HepG2 (cell line): ENCODE data around the gene CDH23. TPM values are rescaled to one million over a fixed set of nuclear protein-coding genes. Genes with fewer than 3 reads are reported as not detected.

Experiments used
- ATAC-seq: fragments of 200-7000 bp; cut with Tn5 transposase; 3 replicates; pipeline ENCODE4 v1.9.1; 2020; ENCODE audit warnings: mild to moderate bottlenecking, moderate library complexity
- BruUV-seq: library from RNA; stranded (reverse); fragments of 400-500 nt; replicated peaks from 2 replicates; lab custom pipeline; 2021; lab: Mats Ljungman, UMichigan
- CTCF ChIA-PET: fragments of 300-600 bp; formaldehyde crosslinking; extraction: SDS; loops from one replicate; lab custom pipeline; 2021; ENCODE audit warnings: low total read pairs, inconsistent platforms, low intra/inter-chr PET ratio; lab: Yijun Ruan, JAX
- POLR2A ChIA-PET: fragments of 350-600 bp; sonication (Branson Sonifier 250); formaldehyde crosslinking; loops from one replicate; lab custom pipeline; 2020; ENCODE audit warnings: antibody characterized with exemption, inconsistent platforms; lab: Yijun Ruan, JAX
- DNase-seq: peaks from one replicate; pipeline ENCODE4 v3.0.0-alpha.2; 2015; ENCODE audit warnings: low spot score
- FAIRE-seq: peaks from 3 replicates; lab custom pipeline; 2011; peaks lifted over from hg19 to GRCh38; lab: Jason Lieb, UNC
- H2AFZ ChIP-seq: one replicate; pipeline ENCODE4 v1.6.1; 2011; ENCODE audit warnings: low read length, inconsistent platforms
- H3K27ac ChIP-seq: fragments of 300-600 bp; 3 replicates; pipeline ENCODE4 v1.8.0; 2011; ENCODE audit warnings: mixed run types, mild to moderate bottlenecking, mixed read lengths, low read length, inconsistent platforms; ENCODE audit not compliant: insufficient read depth; ENCODE audit errors: extremely low read length
- H3K27me3 ChIP-seq, 2 experiments: fragments of 200-600 bp in 1 of 2; 2 replicates in 1 of 2; 3 replicates in 1 of 2; pipeline versions ENCODE4 v1.6.0 to v1.8.0; 2011; ENCODE audit warnings: low read length in 2 of 2, mild to moderate bottlenecking in 2 of 2, moderate library complexity in 2 of 2, inconsistent platforms in 1 of 2; ENCODE audit not compliant: insufficient read depth in 2 of 2, control insufficient read depth in 1 of 2
- H3K36me3 ChIP-seq, 2 experiments: fragments of 200-600 bp in 1 of 2; replicated peaks in 1 of 2; 2 replicates in 1 of 2; 3 replicates in 1 of 2; pipeline versions ENCODE4 v1.5.1 to v1.8.0; 2011; ENCODE audit warnings: low read length in 2 of 2, inconsistent platforms in 1 of 2; ENCODE audit not compliant: insufficient read depth in 2 of 2, control insufficient read depth in 1 of 2
- H3K4me1 ChIP-seq: 2 replicates; pipeline ENCODE4 v1.5.1; 2012; ENCODE audit warnings: low read length, inconsistent platforms; ENCODE audit not compliant: insufficient read depth
- H3K4me2 ChIP-seq: 2 replicates; pipeline ENCODE4 v1.6.0; 2011; ENCODE audit warnings: low read depth, low read length, inconsistent platforms
- H3K4me3 ChIP-seq, 3 experiments: fragments of 200-600 bp in 1 of 3; sonication (generic), shearing (Covaris generic) in 1 of 3; replicated peaks in 1 of 3; 2 replicates each; pipeline ENCODE4 v1.5.1; 2011 to 2016; ENCODE audit warnings: low read length in 3 of 3, inconsistent platforms in 2 of 3, low read depth in 2 of 3, mild to moderate bottlenecking in 2 of 3, control low read depth in 1 of 3, mixed read lengths in 1 of 3; ENCODE audit not compliant: insufficient read depth in 1 of 3
- H3K79me2 ChIP-seq: one replicate; pipeline ENCODE4 v1.6.1; 2011; ENCODE audit warnings: low read length, inconsistent platforms; ENCODE audit not compliant: insufficient read depth
- H3K9ac ChIP-seq: 2 replicates; pipeline ENCODE4 v1.6.0; 2011; ENCODE audit warnings: mild to moderate bottlenecking, low read depth, low read length, inconsistent platforms; ENCODE audit not compliant: insufficient read depth
- H3K9me3 ChIP-seq: 2 replicates; pipeline ENCODE4 v1.5.1; 2012; ENCODE audit warnings: mild to moderate bottlenecking, low read length
- H4K20me1 ChIP-seq: 2 replicates; pipeline ENCODE4 v1.6.0; 2011; ENCODE audit warnings: inconsistent platforms, mild to moderate bottlenecking, low read length, moderate library complexity; ENCODE audit not compliant: insufficient read depth
- FIP1L1 ChIP-seq: fragments of 200-400 bp; formaldehyde crosslinking; IDR thresholded peaks from 2 replicates; pipeline ENCODE4 v1.6.1; 2018; ENCODE audit warnings: low read depth, mild to moderate bottlenecking, low read length, moderate library complexity, borderline replicate concordance; ENCODE audit not compliant: insufficient read depth
- GLI4 ChIP-seq: sonication (generic); formaldehyde crosslinking; IDR thresholded peaks from 2 replicates; pipeline ENCODE4 v1.5.1; 2020; ENCODE audit warnings: missing genetic modification reagents, mild to moderate bottlenecking, moderate library complexity, borderline replicate concordance
- HHEX ChIP-seq: IDR thresholded peaks from 2 replicates; pipeline ENCODE4 v1.6.1; 2016; ENCODE audit warnings: control low read depth
- KLF12 ChIP-seq: sonication (generic); formaldehyde crosslinking; IDR thresholded peaks from 2 replicates; pipeline ENCODE4 v1.4.0; 2020; ENCODE audit warnings: missing genetic modification reagents, borderline replicate concordance
- MBNL3 ChIP-seq: fragments of 250-450 bp; sonication (Bioruptor Pico); conservative IDR thresholded peaks from 2 replicates; pipeline ENCODE4 v1.8.0; 2022; ENCODE audit warnings: mild to moderate bottlenecking, inconsistent platforms
- SKI ChIP-seq: fragments of 450-650 bp; IDR thresholded peaks from one replicate; pipeline ENCODE4 v1.6.1; 2018; ENCODE audit warnings: mild to moderate bottlenecking; ENCODE audit not compliant: partially characterized antibody
- YEATS2 ChIP-seq: sonication (generic); formaldehyde crosslinking; IDR thresholded peaks from 2 replicates; pipeline ENCODE4 v1.4.0; 2020; ENCODE audit warnings: missing genetic modification reagents, borderline replicate concordance
- ZBTB20 ChIP-seq: sonication (generic); formaldehyde crosslinking; IDR thresholded peaks from 2 replicates; pipeline ENCODE4 v1.8.1; 2023; ENCODE audit warnings: missing genetic modification reagents, low read depth, mild to moderate bottlenecking, borderline replicate concordance
- ZNF7 ChIP-seq: IDR thresholded peaks from 2 replicates; pipeline ENCODE4 v1.6.1; 2016; ENCODE audit warnings: missing biosample characterization, missing genetic modification reagents
- WGBS: methylation state at CpG from one replicate; pipeline ENCODE4 v1.1.6; 2017; ENCODE audit warnings: low lambda C conversion rate; 5-methylcytosine and 5-hydroxymethylcytosine counted together
- in situ Hi-C: cut with HindIII; loops from 2 replicates; pipeline ENCODE4 v1.10.0; 2017; ENCODE audit warnings: low pct_unique_long_range_greater_than_20kb; ENCODE audit not compliant: extremely low pct_ligation_motif_present
- intact Hi-C: fragments of 100-400 bp; cut with micrococcal nuclease; formaldehyde crosslinking; loops from one replicate; pipeline ENCODE4 v1.10.0; 2022; ENCODE audit not compliant: unreplicated experiment
- polyA plus RNA-seq, 8 experiments: library from polyadenylated mRNA; depleted of rRNA in 3 of 8; stranded (reverse) in 7 of 8; unstranded in 1 of 8; fragments of >200 nt; fragmentation: Illumina TruSeq in 4 of 8; extraction: Trizol in 4 of 8; gene quantifications; 2 replicates each; pipeline versions ENCODE4 v1.2.1 to v1.2.3, GENCODE V29; 2011 to 2016; ENCODE audit warnings: low read depth in 4 of 8, missing spikeins in 1 of 8, mixed read lengths in 1 of 8; ENCODE audit not compliant: insufficient read depth in 1 of 8
- total RNA-seq, 5 experiments: library from RNA; depleted of rRNA; stranded (reverse); fragments of >200 nt; fragmentation: Illumina TruSeq; extraction: Trizol; gene quantifications; 2 replicates each; pipeline ENCODE4 v1.2.3, GENCODE V29; 2016; ENCODE audit warnings: low read depth in 1 of 5
- TF ChIP-seq, protein P1 (sequence below): IDR thresholded peaks from 2 replicates; pipeline ENCODE4 v1.6.1; 2016; ENCODE audit warnings: low read depth, missing genetic modification reagents, missing compliant biosample characterization
- TF ChIP-seq, protein P2 (sequence below): sonication (generic); formaldehyde crosslinking; IDR thresholded peaks from 2 replicates; pipeline ENCODE4 v1.4.0; 2020; ENCODE audit warnings: missing genetic modification reagents
- TF ChIP-seq, protein P3 (sequence below): sonication (generic); formaldehyde crosslinking; IDR thresholded peaks from 2 replicates; pipeline ENCODE4 v1.5.0; 2020; ENCODE audit warnings: mild to moderate bottlenecking, missing genetic modification reagents

The CDH23 gene
- total and polyA plus RNA-seq, 2 of the 13 experiments (the other 11 are each of a cell fraction or from before 2014, with no cell fraction given): 0.13 TPM; not detected in 1

DNA sequence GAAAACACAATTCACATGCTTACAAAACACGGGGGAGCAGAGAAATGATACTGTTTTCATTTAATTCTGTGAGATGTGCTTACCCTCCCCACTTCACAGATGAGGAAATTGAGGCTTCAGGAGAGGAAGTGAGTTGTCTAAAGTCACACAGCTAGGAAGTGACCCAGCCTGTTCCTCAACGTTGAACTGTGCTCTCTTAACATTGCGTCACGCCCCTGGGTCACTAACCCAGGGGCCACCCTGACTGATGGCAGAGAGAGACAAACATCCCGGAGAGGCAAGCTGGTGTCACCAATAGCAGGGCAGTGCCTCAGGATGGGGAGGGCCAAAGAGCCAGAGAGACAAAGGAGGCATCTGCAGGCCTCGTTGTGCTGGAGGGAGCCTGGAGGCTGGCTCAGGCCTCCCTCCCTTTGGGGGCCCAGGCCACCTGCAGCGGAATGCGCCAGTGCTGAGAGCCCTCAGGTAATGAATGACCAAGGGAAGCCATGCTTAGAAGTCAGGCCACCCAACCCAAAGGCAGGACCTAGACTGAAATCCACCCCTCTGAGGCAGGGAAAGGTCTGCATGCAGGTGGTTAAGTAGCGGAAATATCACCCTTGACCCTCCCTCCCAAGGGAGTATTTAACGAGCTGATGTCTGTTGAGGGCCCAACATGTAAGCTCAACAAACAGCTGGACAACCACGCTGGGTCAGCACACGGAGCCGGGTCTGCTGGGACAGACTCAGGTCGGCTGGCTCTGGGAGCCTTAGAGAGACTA is 241.5 kb downstream of the CDH23 start:
- Histone ChIP-seq H3K36me3 (no peaks in the 10 kb centered on the region), H3K79me2 (no peaks in the 10 kb centered on the region), H3K4me2 (peak overlapping the region; percentile 92), H4K20me1 (no peaks in the 10 kb centered on the region), H3K27ac (peak overlapping the region; percentile 90), H3K9me3 (no peaks in the 10 kb centered on the region), H3K4me3 (peak overlapping the region; percentile 22 to 69 (median 51); a peak in 5 of 6 replicates), H2AFZ (peak overlapping the region; percentile 60), H3K4me1 (peaks cover 66% of the 10 kb centered on the region), H3K9ac (peak overlapping the region; percentile 73), H3K27me3 (no peaks in the 10 kb centered on the region; a peak in 2 of 5 replicates)
- FAIRE-seq (peak; percentile 98), DNase-seq (peak; percentile 93), ATAC-seq (peak; percentile 88)
- 3% methylated on average over 10 of the region's 14 CpGs for WGBS
- in situ Hi-C loops: no loop called here
- ChIA-PET POLR2A (interaction anchor here (0.6 to 2.1 kb wide), 9 partner anchors 9 to 345 kb away, joined by 3 to 7 read pairs (median 5); partner anchors contain the start of genes PSAP and SLC29A3), CTCF (no interaction called here)
- no TSS peak for BruUV-seq
- intact Hi-C loops: no loop called here
- TF ChIP-seq, protein P1, sequence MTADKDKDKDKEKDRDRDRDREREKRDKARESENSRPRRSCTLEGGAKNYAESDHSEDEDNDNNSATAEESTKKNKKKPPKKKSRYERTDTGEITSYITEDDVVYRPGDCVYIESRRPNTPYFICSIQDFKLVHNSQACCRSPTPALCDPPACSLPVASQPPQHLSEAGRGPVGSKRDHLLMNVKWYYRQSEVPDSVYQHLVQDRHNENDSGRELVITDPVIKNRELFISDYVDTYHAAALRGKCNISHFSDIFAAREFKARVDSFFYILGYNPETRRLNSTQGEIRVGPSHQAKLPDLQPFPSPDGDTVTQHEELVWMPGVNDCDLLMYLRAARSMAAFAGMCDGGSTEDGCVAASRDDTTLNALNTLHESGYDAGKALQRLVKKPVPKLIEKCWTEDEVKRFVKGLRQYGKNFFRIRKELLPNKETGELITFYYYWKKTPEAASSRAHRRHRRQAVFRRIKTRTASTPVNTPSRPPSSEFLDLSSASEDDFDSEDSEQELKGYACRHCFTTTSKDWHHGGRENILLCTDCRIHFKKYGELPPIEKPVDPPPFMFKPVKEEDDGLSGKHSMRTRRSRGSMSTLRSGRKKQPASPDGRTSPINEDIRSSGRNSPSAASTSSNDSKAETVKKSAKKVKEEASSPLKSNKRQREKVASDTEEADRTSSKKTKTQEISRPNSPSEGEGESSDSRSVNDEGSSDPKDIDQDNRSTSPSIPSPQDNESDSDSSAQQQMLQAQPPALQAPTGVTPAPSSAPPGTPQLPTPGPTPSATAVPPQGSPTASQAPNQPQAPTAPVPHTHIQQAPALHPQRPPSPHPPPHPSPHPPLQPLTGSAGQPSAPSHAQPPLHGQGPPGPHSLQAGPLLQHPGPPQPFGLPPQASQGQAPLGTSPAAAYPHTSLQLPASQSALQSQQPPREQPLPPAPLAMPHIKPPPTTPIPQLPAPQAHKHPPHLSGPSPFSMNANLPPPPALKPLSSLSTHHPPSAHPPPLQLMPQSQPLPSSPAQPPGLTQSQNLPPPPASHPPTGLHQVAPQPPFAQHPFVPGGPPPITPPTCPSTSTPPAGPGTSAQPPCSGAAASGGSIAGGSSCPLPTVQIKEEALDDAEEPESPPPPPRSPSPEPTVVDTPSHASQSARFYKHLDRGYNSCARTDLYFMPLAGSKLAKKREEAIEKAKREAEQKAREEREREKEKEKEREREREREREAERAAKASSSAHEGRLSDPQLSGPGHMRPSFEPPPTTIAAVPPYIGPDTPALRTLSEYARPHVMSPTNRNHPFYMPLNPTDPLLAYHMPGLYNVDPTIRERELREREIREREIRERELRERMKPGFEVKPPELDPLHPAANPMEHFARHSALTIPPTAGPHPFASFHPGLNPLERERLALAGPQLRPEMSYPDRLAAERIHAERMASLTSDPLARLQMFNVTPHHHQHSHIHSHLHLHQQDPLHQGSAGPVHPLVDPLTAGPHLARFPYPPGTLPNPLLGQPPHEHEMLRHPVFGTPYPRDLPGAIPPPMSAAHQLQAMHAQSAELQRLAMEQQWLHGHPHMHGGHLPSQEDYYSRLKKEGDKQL (CRISPR knock-in tag): peak; percentile 85
- TF ChIP-seq, protein P2, sequence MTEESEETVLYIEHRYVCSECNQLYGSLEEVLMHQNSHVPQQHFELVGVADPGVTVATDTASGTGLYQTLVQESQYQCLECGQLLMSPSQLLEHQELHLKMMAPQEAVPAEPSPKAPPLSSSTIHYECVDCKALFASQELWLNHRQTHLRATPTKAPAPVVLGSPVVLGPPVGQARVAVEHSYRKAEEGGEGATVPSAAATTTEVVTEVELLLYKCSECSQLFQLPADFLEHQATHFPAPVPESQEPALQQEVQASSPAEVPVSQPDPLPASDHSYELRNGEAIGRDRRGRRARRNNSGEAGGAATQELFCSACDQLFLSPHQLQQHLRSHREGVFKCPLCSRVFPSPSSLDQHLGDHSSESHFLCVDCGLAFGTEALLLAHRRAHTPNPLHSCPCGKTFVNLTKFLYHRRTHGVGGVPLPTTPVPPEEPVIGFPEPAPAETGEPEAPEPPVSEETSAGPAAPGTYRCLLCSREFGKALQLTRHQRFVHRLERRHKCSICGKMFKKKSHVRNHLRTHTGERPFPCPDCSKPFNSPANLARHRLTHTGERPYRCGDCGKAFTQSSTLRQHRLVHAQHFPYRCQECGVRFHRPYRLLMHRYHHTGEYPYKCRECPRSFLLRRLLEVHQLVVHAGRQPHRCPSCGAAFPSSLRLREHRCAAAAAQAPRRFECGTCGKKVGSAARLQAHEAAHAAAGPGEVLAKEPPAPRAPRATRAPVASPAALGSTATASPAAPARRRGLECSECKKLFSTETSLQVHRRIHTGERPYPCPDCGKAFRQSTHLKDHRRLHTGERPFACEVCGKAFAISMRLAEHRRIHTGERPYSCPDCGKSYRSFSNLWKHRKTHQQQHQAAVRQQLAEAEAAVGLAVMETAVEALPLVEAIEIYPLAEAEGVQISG (CRISPR knock-in tag): peak; percentile 19; the same call in 1 of the 2 replicates
- TF ChIP-seq YEATS2 (CRISPR knock-in tag) (peak; percentile 54; the same call in 1 of the 2 replicates), KLF12 (CRISPR knock-in tag) (no peak), GLI4 (CRISPR knock-in tag) (peak; percentile 69; the same call in 1 of the 2 replicates), MBNL3 (CRISPR knock-in tag) (no peak), SKI (peak; percentile 68), ZNF7 (CRISPR knock-in tag) (peak; percentile 66; the same call in 1 of the 2 replicates), HHEX (CRISPR knock-in tag) (no peak), ZBTB20 (CRISPR knock-in tag) (no peak), FIP1L1 (no peak)
- TF ChIP-seq, protein P3, sequence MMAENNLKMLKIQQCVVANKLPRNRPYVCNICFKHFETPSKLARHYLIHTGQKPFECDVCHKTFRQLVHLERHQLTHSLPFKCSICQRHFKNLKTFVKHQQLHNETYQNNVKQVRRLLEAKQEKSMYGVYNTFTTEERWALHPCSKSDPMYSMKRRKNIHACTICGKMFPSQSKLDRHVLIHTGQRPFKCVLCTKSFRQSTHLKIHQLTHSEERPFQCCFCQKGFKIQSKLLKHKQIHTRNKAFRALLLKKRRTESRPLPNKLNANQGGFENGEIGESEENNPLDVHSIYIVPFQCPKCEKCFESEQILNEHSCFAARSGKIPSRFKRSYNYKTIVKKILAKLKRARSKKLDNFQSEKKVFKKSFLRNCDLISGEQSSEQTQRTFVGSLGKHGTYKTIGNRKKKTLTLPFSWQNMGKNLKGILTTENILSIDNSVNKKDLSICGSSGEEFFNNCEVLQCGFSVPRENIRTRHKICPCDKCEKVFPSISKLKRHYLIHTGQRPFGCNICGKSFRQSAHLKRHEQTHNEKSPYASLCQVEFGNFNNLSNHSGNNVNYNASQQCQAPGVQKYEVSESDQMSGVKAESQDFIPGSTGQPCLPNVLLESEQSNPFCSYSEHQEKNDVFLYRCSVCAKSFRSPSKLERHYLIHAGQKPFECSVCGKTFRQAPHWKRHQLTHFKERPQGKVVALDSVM (CRISPR knock-in tag): peak; percentile 97
